AG04450 (cell line): ENCODE measurements around the gene SNCG. TPM values are rescaled to one million over a fixed set of nuclear protein-coding genes. Genes with fewer than 3 reads are reported as not detected.

Experiments
- CTCF ChIA-PET: fragments of 300-600, 350-600 bp; formaldehyde crosslinking; extraction: SDS; loops from one replicate; lab custom pipeline; 2022; ENCODE audit warnings: antibody characterized with exemption, inconsistent platforms; lab: Charles Lee
- POLR2A ChIA-PET: fragments of 350-600 bp; formaldehyde crosslinking; extraction: SDS; loops from one replicate; lab custom pipeline; 2021; ENCODE audit warnings: antibody characterized with exemption, inconsistent platforms; lab: Yijun Ruan, JAX
- DNase-seq: peaks from one replicate; pipeline ENCODE4 v3.0.0-alpha.2; 2011; ENCODE audit warnings: low read depth, low spot score
- H3K27ac ChIP-seq: one replicate; pipeline ENCODE4 v1.5.1; 2012; ENCODE audit warnings: low read depth, low read length, control low read depth
- H3K27me3 ChIP-seq: one replicate; pipeline ENCODE4 v1.6.0; 2012; ENCODE audit warnings: low read length; ENCODE audit not compliant: control insufficient read depth, insufficient read depth
- H3K4me3 ChIP-seq: 2 replicates; pipeline ENCODE4 v1.5.1; 2011; ENCODE audit warnings: mild to moderate bottlenecking, low read depth, low read length, control low read depth
- H3K9me3 ChIP-seq: 2 replicates; pipeline ENCODE4 v1.5.1; 2012; ENCODE audit warnings: low read length; ENCODE audit not compliant: control insufficient read depth, insufficient read depth
- polyA plus RNA-seq: library from polyadenylated mRNA; depleted of rRNA; stranded (reverse); fragments of >200 nt; gene quantifications from 2 replicates; pipeline ENCODE4 v1.2.3, GENCODE V29; 2011
- TF ChIP-seq, protein P1 (sequence below): IDR thresholded peaks from 2 replicates; pipeline ENCODE4 v1.5.1; 2011; ENCODE audit warnings: low read depth, low read length, control low read depth, inconsistent platforms

Gene SNCG
- polyA plus RNA-seq, 1 experiment: 4.6 TPM

DNA sequence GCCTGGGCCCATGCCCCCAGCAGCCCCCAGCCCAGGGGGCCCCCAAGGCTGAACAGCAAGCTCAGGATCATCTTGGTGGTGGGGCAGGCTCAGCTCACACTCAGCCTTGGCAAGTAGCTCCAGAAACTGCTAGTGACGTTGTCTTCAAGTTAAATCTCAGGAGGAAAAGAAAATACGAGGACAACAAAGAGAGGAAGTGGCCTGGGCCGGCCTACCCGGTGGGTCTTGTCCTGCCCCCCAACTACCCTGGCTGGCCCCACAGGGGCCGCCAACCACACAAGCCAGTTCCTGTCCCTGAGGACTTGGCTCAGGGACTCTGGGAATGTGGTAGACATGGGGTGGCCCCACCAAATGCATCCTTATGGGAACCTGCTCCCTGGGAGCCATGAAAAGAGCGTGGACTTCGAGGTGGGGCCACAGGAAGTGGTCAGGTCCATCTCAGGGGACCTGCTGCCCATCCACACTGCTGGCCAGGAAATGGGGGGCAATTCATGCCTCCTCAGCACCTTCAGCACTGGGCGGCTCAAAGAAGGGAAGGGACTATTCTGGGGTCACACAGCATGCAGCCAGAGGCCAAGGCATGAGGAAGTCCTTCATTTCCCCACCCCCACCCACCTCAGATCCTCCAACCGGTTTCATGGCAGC, 806 bp upstream of the SNCG start, which contains the start of gene MMRN2:
TSS of gene MMRN2 (minus strand) at position 145 of the 645 bp plus-strand sequence. CDS start at position 71, 74 bp downstream.
- CTCF ChIA-PET: interaction anchor here (0.8 to 1.3 kb wide), 2 partner anchors 9 to 269 kb away, joined by 3 to 8 read pairs; no protein-coding TSS in a partner anchor
- Histone ChIP-seq H3K27me3 (no peaks in the 10 kb centered on the region), H3K27ac (no peak within 1 kb of the TSS), H3K9me3 (peaks cover 13% of the 10 kb centered on the region; the same call in 1 of the 2 replicates), H3K4me3 (no peak within 1 kb of the TSS)
- DNase-seq: no peak
- POLR2A ChIA-PET: interaction anchor here (1.0 kb wide), 1 partner anchor 13 kb away, joined by 3 read pairs; no protein-coding TSS in a partner anchor
- TF ChIP-seq, protein P1, sequence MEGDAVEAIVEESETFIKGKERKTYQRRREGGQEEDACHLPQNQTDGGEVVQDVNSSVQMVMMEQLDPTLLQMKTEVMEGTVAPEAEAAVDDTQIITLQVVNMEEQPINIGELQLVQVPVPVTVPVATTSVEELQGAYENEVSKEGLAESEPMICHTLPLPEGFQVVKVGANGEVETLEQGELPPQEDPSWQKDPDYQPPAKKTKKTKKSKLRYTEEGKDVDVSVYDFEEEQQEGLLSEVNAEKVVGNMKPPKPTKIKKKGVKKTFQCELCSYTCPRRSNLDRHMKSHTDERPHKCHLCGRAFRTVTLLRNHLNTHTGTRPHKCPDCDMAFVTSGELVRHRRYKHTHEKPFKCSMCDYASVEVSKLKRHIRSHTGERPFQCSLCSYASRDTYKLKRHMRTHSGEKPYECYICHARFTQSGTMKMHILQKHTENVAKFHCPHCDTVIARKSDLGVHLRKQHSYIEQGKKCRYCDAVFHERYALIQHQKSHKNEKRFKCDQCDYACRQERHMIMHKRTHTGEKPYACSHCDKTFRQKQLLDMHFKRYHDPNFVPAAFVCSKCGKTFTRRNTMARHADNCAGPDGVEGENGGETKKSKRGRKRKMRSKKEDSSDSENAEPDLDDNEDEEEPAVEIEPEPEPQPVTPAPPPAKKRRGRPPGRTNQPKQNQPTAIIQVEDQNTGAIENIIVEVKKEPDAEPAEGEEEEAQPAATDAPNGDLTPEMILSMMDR: no peak

DNA sequence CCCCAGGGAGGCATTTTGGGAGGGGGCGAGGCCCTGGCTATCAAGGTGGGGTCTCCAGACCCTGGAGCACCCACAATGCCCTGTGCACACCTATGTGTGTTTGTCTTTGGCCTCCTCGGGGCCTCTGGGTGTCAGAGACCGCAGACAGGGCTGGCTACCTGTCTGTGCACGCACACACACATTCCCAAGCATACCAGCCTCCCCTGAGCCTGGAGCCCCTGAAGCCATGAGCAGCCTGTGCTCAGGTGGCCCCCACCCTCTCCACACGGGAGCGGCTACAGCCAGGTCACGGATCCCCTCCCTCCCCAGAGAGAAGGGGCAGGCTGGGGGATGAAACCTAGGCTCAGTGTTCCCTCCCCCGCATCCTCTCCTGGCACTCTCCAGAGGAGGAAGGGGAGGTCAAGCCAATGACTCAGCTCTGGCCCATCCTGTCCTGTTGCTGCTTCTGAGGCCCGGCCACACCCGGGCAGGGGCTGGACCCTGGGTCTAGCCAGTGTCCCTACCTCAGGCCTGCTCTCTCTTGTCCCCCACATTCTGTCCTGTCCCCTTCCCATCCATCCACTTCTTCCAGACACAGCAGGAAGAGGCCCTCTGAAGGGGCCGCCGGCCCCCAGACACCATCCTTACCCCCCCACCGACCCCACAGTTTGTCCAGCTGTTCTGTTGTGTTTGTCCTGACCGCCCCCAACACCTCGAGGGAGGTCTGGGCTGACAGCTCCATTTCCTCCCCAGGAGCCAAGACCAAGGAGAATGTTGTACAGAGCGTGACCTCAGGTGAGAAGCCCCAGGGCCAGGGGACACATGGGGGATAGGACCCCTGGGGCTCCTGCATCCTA, 720 bp downstream of the SNCG start:
- Histone ChIP-seq H3K4me3 (no peak overlapping the region), H3K27me3 (no peaks in the 10 kb centered on the region), H3K9me3 (peaks cover 2% of the 10 kb centered on the region; the same call in 1 of the 2 replicates), H3K27ac (no peak overlapping the region)
- CTCF ChIA-PET: interaction anchor here (1.1 to 1.2 kb wide), 2 partner anchors 7 to 9 kb away, joined by 3 to 4 read pairs; partner anchors contain the start of gene ADIRF
- no peak for DNase-seq
- POLR2A ChIA-PET: interaction anchor here (0.7 to 1.3 kb wide), 2 partner anchors 12 to 17 kb away, joined by 5 to 6 read pairs; no protein-coding TSS in a partner anchor
- TF ChIP-seq, protein P1: no peak

DNA sequence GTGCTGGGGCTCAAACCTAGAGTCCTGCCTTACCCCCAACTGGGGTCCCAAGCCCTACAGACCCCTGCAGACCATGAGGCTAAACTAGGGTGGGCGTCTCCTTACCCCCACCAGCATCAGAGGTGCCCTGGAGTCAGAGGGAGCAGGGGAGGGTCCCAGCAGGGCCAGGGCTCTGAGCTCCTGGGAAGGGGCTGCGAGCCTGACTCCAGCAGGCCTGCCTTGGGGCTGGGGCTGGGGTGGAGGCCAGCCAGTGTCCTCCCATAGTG, 1.3 kb downstream of the SNCG start:
- H3K9me3 ChIP-seq: no peaks in the 10 kb centered on the region; the same call in 1 of the 2 replicates
- ChIA-PET CTCF (interaction anchor here (1.2 kb wide), 1 partner anchor 266 kb away, joined by 3 read pairs; no protein-coding TSS in a partner anchor), POLR2A (interaction anchor here (0.7 to 1.3 kb wide), 2 partner anchors 11 to 17 kb away, joined by 5 to 6 read pairs; no protein-coding TSS in a partner anchor)
- H3K4me3 ChIP-seq: no peak overlapping the region
- H3K27me3 ChIP-seq: no peaks in the 10 kb centered on the region
- H3K27ac ChIP-seq: no peak overlapping the region
- no peak for DNase-seq
- TF ChIP-seq, protein P1: no peak

DNA sequence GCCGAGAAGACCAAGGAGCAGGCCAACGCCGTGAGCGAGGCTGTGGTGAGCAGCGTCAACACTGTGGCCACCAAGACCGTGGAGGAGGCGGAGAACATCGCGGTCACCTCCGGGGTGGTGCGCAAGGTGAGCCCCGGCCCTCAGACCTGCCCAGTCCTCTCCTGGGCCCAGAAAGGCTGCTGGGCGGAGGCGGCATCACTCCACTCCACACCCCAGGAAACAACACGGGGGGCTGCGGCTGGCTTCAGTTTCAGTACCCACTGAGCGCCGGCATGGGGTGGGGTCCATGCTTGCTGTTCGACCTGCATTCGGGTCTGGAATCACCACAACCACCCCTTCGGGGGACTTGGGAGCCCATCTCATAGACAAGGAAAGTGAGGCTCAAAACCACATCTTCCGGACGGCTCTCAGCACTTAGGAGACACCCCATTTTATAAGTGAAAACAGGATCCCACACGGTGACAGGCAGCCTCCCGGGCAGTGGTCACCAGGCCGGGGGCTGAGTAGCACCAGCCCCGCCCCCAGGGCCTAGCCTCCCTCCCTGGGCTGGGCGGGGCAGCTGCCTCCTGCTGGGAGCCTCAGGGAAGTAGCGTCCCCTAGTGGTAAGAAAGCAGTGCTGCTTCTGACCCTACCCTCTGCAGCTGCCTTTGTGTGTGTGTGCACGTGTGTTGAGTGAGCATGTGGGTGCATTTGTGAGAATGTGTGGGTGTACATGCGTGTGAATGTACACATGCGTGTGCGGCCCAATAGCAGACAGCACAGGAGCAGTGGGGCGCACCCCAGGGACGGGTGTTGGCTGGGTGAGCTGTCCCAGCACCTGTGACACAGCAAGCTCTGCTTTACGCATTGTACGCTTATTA, 1.8 kb downstream of the SNCG start:
- Histone ChIP-seq H3K4me3 (no peak overlapping the region), H3K27me3 (no peaks in the 10 kb centered on the region), H3K27ac (no peak overlapping the region), H3K9me3 (no peaks in the 10 kb centered on the region; the same call in 1 of the 2 replicates)
- TF ChIP-seq, protein P1: peak; percentile 86
- no peak for DNase-seq
- POLR2A ChIA-PET: interaction anchor here (0.7 to 1.3 kb wide), 3 partner anchors 9 to 18 kb away, joined by 5 to 6 read pairs (median 5); no protein-coding TSS in a partner anchor
- CTCF ChIA-PET: interaction anchor here (0.6 to 1.5 kb wide), 5 partner anchors 14 to 267 kb away, joined by 3 to 7 read pairs (median 3); no protein-coding TSS in a partner anchor
